HG02678 (cell line): ENCODE measurements around the gene NPVF.

ENCODE experiments used
- ATAC-seq: cut with Tn5 transposase; IDR thresholded peaks from one replicate; pipeline ENCODE4 v1.9.1; 2021; ENCODE audit warnings: mild to moderate bottlenecking, moderate library complexity; ENCODE audit not compliant: unreplicated experiment

The NPVF gene

DNA sequence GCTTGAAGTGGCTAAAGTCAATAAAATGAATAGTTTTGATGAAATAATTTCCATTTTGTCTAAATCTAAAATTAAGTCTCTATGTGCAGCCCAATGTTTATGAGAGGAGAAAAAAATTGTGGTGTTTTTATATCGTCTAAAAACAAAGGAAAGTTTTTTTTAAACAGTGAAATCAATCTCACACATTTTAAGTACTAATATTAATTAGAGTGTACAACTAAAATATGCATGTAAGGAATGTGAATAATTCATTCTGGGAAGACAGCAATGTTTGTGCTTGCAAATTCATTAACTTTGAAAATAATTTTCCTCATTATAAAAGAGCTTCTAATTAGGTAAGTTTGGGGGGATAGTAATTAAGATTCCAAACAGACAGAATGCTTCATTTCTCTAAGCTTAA lies at the start of gene NPVF:
NPVF (minus strand) TSS at position 101 of the 400 bp plus-strand sequence; CDS start at position 54, 47 bp downstream.
- ATAC-seq = no peak

DNA sequence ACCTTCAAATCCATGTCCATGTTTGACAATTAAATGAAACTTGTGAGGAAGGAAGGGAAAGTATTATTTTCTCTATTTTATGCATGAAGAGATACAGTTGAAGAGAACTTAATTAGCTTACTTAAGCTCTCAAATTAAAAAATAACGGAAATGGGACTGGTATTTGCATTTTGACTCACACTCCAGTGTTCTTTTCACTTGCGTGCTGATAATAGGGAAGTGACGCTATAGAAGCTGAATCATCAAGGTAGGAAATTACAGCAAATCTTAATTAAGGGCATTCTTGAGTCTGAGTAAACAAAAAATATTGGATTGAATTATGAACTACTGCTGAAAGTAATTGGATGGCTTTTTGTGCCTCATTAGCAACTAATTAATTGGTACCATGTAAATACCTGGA lies 44.0 kb upstream of the NPVF start:
- ATAC-seq = no peak

- no peak for ATAC-seq
Measured at GRCh38 chr7:25263337-25263736, 35.1 kb upstream of the NPVF start.

- no peak for ATAC-seq
Measured at GRCh38 chr7:25262586-25262985, 34.3 kb upstream of the NPVF start.

DNA sequence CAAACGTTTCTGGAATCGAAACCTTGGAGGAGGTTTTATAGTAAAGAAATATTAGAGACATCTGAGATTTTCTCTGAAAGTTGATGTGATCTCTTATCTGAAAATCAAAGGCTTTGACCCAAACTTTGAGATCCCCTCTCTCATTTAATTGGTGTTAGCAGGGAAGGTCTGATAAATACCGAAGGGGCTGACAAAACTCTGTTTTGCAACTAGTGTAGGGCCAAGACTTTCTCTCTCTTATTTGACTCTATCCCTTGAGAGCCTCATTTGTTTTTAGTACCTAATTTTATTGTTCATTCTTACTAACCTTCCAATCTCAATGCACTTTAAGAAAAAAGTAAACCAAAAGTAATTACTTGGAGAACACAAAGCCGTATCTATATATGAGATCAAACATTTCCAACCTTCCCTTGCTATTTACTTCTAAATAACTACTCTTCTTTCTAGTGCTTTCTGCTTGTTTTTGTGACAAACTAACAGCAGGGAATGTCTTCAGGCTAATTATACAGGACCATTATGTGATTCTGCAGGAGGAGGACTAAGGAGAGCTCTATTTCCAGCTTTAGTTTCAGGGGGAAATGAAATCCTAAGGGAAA lies 33.4 kb upstream of the NPVF start:
- ATAC-seq = no peak

GRCh38 chr7:25260862-25261494 lies 32.7 kb upstream of the NPVF start:
- peak; percentile 45 for ATAC-seq

DNA sequence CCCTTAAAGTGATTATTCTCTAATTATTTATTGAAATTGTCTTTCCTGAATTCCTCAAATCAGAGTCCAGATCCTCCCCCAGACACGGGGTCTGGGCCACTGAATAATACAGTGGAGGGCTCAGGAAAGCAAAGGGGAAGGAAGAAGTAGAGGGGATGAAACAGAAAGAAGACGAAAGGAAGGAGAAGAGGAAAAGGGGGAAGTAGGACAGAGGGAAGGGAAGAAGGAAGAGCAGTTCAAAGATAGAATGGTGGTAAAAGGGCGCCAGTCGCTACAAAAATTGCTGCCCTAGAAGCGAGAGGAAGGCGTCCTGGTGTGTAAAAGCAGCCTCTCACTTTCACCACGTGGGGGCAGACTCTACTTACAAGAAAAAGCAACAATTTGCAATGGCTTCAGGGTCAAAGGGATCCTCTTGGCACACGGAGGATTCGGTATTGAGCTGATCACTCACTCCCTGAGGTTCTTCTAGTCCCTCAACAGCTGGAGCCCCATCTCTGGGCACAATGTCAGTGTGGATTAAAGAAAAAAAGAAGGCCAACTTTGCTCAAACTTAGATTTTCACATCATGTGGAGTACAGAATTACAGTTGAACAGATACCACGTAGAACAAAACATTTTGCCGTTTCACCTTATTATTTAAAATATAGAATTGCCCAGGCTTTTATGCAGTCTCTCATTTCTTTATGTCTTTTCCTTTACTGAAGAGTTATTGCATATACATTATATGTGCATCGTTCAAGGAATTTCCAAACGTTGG lies 31.4 kb upstream of the NPVF start:
- ATAC-seq = peak; percentile 77

- no peak for ATAC-seq
Measured at GRCh38 chr7:25256333-25256819, 28.1 kb upstream of the NPVF start.

GRCh38 chr7:25255611-25256332 lies 27.5 kb upstream of the NPVF start:
- no peak for ATAC-seq

DNA sequence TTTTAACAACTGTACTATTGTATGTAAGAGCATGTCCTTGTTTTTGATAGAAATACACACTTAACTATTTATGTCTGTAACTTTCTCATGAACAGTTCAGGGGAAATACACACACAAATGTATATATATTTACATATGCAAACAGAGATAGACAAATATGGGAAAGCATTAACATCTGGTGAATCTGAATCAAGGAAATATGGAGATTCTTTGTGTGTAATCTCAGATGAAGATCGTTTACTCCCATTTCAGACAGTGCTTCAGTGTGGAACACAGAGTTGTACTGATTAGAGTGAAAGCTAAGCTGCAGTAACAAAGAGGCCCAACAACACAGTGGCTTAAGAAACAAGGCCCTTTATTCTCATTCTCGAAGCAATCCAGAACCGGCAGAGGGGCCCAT lies 26.3 kb upstream of the NPVF start:
- ATAC-seq = no peak

DNA sequence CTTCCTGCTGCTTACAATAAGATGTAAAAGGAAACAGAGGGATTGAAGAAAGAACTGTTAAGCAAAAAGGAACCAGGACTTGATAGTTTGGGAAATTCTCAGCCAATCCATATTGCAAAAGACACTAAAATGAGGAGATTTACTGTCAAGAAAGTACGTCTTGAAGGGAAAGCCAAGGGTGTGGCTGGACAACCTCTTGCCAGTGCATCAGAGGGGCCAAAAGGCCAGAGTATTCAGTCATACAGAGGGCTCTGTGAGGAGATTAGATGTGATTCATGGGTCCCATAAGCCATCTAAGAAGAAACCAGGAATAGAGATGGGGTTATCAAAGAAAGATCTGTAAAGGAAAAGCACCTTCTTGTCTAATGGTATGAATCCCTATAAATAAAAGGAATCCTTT lies 25.4 kb upstream of the NPVF start:
- ATAC-seq = no peak

DNA sequence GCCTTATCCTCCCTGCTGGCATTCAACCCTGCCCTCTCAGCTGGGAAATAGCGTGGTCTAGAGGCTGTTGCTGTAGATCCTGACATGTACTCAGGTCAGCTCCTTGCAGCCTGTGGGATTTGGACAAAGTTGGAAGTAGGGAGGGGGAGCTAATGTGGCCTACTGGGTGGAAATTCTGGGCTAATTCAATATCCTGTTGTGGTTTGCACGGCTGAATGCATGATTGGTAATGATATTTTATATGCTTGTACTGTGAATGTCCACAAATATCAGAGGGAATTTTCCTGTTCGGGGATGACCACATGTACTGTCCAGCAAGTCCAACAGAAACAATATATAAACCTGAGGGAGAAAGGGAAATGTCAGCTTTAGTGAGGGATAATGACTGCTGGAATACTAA lies 22.1 kb upstream of the NPVF start:
- ATAC-seq = no peak

- ATAC-seq = no peak
Measured at GRCh38 chr7:25249772-25250171, 21.5 kb upstream of the NPVF start.

DNA sequence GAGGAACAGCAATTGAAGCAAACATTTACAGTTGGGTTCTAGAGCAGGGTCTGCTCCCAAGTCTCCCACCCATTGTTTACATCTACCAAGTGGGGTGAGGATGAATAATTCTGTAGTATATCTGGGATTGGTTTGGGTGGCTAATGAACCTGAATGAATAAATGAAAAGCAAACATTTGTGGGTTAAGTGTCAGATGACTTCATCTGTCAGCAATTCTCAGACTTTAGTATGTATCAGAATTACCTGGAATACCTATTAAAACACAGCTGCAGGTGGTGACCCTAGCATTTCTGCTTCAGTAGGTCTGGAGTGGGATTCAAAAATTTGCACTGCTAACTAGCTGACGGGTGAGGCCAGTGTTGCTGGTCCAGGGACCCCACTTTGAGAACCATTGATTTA lies 18.0 kb upstream of the NPVF start:
- ATAC-seq = no peak

GRCh38 chr7:25244254-25245033 lies 16.2 kb upstream of the NPVF start:
- no peak for ATAC-seq

DNA sequence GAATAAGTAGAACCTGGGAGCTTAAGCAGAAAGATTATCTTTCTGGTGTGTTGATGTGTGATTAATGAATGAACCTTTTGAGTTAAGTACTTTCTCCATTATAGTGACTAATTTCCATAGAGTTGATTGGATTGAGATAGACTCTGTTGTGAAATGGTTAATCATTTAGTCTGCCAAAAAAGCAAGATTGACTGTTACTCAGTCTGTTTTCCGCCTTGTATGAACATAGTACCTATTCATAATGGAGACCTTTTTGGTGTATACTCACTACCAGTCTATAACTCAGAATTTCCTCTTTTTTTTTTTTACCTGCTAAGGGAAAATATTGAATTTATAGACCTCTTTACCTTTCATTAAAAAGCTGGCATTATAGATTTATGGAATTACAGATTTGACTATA lies 14.4 kb upstream of the NPVF start:
- no peak for ATAC-seq

DNA sequence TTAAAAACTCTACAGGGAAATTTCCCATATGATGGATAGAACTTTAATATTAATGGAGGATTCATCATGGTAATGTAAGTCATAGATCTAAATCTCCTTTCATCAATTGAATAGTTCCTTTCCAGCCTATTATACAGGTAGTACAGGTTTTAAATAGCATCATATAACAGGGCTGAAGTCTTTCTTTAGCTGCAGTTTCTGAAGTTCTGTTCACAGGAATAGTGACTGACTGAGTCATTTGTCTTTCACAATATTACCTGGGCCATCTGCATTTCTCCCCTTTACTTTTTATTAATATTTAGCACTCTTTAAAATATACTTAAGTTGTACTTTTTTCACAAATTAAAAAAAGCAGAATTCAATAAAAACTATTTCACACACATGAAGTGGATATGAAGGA lies 12.6 kb upstream of the NPVF start:
- no peak for ATAC-seq

DNA sequence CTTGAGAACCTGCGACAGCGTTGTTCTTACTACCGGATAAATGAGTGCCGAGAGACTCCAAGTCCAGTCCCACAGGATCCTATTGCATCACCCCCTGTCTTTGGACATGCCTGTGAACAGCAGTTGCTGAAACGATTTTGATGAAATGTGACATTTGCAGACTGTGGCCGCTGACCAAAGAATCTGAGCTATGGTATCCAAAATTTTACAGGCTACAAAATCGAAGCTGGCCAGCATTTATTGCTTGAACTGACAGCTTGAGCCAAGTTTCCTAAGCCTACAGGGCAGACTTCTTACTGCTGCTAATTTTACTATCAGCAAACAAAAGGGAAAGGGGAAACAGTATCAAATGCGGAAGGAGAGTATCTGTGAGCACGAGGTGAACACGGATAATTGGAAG lies 12.1 kb upstream of the NPVF start:
- ATAC-seq = no peak

DNA sequence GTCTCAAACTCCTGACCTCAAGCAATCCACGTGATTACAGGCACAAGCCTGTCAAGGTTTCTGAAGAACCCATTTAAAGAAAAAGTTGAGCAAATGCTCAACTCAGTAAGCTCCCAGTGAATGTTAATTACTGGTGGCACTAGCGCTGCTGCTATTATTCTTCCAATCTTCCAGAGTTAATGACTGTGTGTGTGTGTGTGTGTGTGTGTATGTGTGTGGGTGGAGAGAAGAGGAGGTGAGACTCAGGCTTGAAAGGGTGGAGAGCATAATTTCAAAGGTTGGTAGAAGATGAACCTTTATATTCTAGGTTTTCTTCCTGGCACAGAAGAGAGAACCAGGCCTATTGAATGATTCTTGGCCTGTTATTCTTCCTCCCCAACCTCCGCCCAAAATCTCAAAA lies 11.6 kb upstream of the NPVF start:
- ATAC-seq = no peak

DNA sequence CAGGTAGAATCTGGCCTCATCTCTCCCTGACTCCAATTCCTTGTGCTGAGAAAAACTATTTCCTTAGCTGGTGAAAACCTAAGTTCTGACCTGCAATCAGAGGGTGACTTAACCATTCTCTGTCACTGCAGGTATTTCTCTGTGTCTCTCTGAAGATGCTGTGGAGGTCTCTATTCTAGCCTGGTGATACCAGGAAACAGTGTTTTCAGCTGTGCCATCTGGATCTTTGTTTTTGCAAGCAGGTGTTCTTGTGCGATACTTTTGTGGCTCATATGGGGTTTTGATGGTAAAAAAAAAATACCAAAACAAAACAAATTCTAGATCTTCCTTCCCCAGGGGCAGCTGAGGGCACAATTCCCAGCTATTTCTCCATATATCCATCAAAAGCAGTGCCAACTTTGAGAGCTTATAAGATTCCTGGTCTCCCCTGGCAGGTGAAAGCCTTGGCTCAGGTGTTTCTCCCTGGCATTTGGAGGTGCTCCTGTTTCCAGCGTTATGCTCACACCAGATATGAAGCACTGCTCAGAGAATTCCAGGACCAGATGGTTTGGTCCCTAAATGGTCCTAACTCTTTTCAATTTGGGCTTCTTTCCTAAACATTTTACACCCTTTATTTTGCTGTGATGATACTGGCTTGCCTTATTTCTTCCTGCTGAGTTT lies 9.9 kb upstream of the NPVF start:
- no peak for ATAC-seq
